ENCODE results near the gene GYS1. TPM values are rescaled to one million over a fixed set of nuclear protein-coding genes. Genes with fewer than 3 reads are reported as not detected.
"Not testable (repeated sequence)": the region's sequence is repeated elsewhere in the genome, so short reads cannot be mapped to it uniquely, and the experiment has no call there.

GYS1 gene
- total RNA-seq (33.3 TPM), polyA plus RNA-seq (39.5 TPM)

- peaks cover 3% of the 10 kb centered on the region for H3K4me1 ChIP-seq (ENCODE audit: insufficient read depth)
- H3K36me3 ChIP-seq (ENCODE audit: insufficient read depth): no peaks in the 10 kb centered on the region
- H3K4me3 ChIP-seq (ENCODE audit: low read depth, low read length): peak within 1 kb of the TSS; percentile 58
- H3K27ac ChIP-seq (ENCODE audit: low read depth): peak within 1 kb of the TSS; percentile 86
- peak; percentile 99 for DNase-seq (ENCODE audit: extremely low spot score)
- whole genome bisulfite sequencing: under 1% methylated on average over 56 of the region's 56 CpGs
Observed at GRCh38 chr19:48993175-48994034, at the start of gene GYS1, which contains the start of gene RUVBL2. Gene GYS1 (minus strand): TSS chr19:48993309. CDS start chr19:48993112, 197 bp downstream. Gene RUVBL2 (plus strand): TSS chr19:48993887. CDS start chr19:48993912, 25 bp downstream.

DNA sequence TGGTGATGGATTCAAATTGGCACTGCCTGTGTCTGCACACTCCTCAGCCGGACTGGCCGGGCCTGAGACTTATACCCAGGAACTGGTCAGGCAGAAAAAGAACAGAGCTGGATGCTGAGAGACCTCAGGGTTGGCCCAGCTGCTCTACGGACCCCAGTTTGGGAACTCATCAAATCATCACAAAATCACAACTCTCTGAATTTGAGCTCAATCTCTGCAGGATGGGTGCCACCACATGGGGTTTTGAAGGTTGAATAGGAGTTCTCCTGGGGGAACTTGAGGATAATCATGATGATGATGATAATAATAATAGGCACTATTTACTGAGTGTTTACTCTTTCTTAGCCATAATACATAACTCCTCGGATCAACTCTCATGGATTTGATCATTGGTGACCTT, 49.6 kb upstream of the GYS1 start:
- not testable (repeated sequence) for H3K27ac ChIP-seq (ENCODE audit: low read depth); H3K4me1 ChIP-seq (ENCODE audit: insufficient read depth); H3K36me3 ChIP-seq (ENCODE audit: insufficient read depth); DNase-seq (ENCODE audit: extremely low spot score); H3K4me3 ChIP-seq (ENCODE audit: low read depth, low read length)
- WGBS: 88% methylated on average over 3 of the region's 4 CpGs

DNA sequence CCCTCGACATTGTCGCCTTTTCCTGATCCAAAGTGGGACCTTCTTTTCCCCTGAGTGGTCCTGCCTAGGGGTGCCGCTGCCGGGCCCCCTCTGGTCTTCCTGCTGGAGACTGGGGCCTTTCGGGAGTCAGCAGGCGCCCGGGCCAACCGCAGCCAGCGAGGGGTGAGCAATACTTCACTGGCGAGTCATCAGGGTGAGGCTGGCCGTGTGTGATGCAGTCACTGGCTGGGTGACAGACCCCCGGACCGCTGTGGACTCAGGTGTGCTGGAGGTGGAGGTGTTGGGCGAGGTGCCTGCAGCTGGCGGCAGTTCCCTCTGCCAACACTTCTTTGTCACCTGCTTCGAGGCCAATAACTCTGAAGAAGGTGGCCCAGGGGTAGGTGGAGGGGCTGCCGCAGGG, 49.1 kb upstream of the GYS1 start:
- Histone ChIP-seq H3K4me3 (ENCODE audit: low read depth, low read length) (no peak overlapping the region), H3K27ac (ENCODE audit: low read depth) (no peak overlapping the region), H3K36me3 (ENCODE audit: insufficient read depth) (no peaks in the 10 kb centered on the region), H3K4me1 (ENCODE audit: insufficient read depth) (no peaks in the 10 kb centered on the region)
- DNase-seq (ENCODE audit: extremely low spot score): no peak
- 74% methylated on average over 17 of the region's 17 CpGs for WGBS

DNA sequence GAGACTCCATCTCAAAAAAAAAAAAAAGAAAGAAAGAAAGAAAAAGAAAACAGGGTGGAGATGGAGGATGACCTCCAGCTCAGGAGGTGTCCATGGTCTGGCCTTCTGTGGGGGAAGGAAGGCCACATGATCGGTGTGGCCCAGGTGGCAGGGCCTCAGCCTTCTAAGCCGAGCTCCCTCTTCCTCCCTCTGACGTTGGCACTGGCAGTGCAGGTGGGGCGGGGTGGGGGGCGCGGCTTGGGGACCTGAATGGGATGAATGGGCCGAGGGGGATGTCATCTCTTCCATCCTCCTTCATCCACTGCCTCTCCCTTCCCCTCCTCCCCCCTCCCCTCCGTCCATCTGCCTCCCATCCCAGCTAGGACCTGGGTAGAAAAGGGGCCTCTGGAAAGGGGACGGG, 46.6 kb upstream of the GYS1 start:
- H3K4me1 ChIP-seq (ENCODE audit: insufficient read depth); DNase-seq (ENCODE audit: extremely low spot score); H3K36me3 ChIP-seq (ENCODE audit: insufficient read depth); H3K4me3 ChIP-seq (ENCODE audit: low read depth, low read length); H3K27ac ChIP-seq (ENCODE audit: low read depth): not testable (repeated sequence)
- 67% methylated on average over 8 of the region's 9 CpGs for WGBS

DNA sequence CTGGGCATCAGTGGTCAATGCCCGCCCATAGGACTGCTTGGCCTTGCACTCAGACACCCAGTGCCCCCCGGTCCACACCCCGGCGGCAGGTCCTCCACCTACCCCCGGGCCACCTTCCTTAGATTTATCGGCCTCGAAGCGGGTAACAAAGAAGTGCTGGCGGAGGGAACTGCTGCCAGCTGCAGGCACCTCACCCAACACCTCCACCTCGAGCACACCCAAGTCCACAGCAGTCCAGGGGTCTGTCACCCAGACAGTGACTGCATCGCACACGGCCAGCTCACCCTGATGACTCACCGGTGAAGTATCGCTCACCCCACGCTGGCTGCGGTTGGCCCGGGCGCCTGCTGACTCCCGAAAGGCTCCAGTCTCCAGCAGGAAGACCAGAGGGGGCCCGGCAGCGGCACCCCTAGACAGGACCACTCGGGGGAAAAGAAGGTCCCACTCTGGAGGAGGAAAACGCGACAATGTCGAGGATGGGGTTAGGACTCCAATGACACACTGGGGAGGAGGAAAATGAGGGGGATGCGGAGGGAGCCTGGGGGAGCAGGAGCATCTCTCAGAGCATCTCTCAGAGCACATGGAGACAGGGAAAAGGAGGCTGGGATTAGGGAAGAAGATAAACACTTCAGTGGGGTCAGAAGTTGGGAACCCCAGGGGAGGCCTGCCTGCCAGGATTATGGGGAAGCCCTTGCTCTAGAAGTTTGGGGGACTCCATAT, 45.6 kb upstream of the GYS1 start:
- H3K4me3 ChIP-seq (ENCODE audit: low read depth, low read length); H3K4me1 ChIP-seq (ENCODE audit: insufficient read depth); DNase-seq (ENCODE audit: extremely low spot score); H3K27ac ChIP-seq (ENCODE audit: low read depth); H3K36me3 ChIP-seq (ENCODE audit: insufficient read depth): not testable (repeated sequence)
- WGBS: 84% methylated on average over 26 of the region's 26 CpGs

- 87% methylated on average over 8 of the region's 8 CpGs for WGBS
- not testable (repeated sequence) for H3K4me1 ChIP-seq (ENCODE audit: insufficient read depth); H3K27ac ChIP-seq (ENCODE audit: low read depth); H3K36me3 ChIP-seq (ENCODE audit: insufficient read depth); H3K4me3 ChIP-seq (ENCODE audit: low read depth, low read length); DNase-seq (ENCODE audit: extremely low spot score)
Observed at GRCh38 chr19:49038111-49038510, 45.0 kb upstream of the GYS1 start.

GRCh38 chr19:49036815-49037214, 43.7 kb upstream of the GYS1 start, which contains the start of gene CGB1:
Gene CGB1 (minus strand): TSS chr19:49036895. CDS start chr19:49036711, 184 bp downstream.
- H3K27ac ChIP-seq (ENCODE audit: low read depth); H3K36me3 ChIP-seq (ENCODE audit: insufficient read depth); DNase-seq (ENCODE audit: extremely low spot score); H3K4me1 ChIP-seq (ENCODE audit: insufficient read depth); H3K4me3 ChIP-seq (ENCODE audit: low read depth, low read length): not testable (repeated sequence)
- WGBS: 50% methylated on average over 18 of the region's 18 CpGs

- H3K4me3 ChIP-seq (ENCODE audit: low read depth, low read length); DNase-seq (ENCODE audit: extremely low spot score); H3K27ac ChIP-seq (ENCODE audit: low read depth); H3K36me3 ChIP-seq (ENCODE audit: insufficient read depth); H3K4me1 ChIP-seq (ENCODE audit: insufficient read depth): not testable (repeated sequence)
- WGBS: 32% methylated on average over 28 of the region's 28 CpGs
Observed at GRCh38 chr19:49031642-49032301, 38.7 kb upstream of the GYS1 start, which contains the start of gene CGB2. Gene CGB2 (plus strand): TSS chr19:49031890. CDS start chr19:49032096, 206 bp downstream.

DNA sequence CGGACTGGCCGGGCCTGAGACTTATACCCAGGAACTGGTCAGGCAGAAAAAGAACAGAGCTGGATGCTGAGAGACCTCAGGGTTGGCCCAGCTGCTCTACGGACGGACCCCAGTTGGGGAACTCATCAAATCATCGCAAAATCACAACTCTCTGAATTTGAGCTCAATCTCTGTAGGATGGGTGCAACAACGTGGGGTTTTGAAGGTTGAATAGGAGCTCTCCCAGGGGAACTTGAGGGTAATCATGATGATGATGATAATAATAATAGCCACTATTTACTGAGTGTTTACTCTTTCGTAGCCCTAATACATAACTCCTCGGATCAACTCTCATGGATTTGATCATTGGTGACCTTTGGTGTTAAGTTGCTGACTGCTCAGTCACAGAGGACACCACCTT, 37.2 kb upstream of the GYS1 start:
- DNase-seq (ENCODE audit: extremely low spot score); H3K27ac ChIP-seq (ENCODE audit: low read depth); H3K36me3 ChIP-seq (ENCODE audit: insufficient read depth); H3K4me1 ChIP-seq (ENCODE audit: insufficient read depth); H3K4me3 ChIP-seq (ENCODE audit: low read depth, low read length): not testable (repeated sequence)
- 91% methylated on average over 6 of the region's 8 CpGs for WGBS

DNA sequence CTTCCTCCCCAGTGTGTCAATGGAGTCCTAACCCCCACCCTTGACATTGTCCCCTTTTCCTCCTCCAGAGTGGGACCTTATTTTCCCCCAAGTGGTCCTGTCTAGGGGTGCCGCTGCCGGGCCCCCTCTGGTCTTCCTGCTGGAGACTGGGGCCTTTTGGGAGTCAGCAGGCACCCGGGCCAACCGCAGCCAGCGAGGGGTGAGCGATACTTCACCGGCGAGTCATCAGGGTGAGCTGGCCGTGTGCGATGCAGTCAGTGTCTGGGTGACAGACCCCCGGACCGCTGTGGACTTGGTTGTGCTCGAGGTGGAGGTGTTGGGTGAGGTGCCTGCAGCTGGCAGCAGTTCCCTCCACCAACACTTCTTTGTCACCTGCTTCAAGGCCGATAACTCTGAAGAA, 36.6 kb upstream of the GYS1 start:
- H3K4me1 ChIP-seq (ENCODE audit: insufficient read depth); H3K27ac ChIP-seq (ENCODE audit: low read depth); H3K4me3 ChIP-seq (ENCODE audit: low read depth, low read length); H3K36me3 ChIP-seq (ENCODE audit: insufficient read depth); DNase-seq (ENCODE audit: extremely low spot score): not testable (repeated sequence)
- WGBS: 83% methylated on average over 14 of the region's 14 CpGs

- not testable (repeated sequence) for H3K27ac ChIP-seq (ENCODE audit: low read depth); H3K4me1 ChIP-seq (ENCODE audit: insufficient read depth); DNase-seq (ENCODE audit: extremely low spot score); H3K36me3 ChIP-seq (ENCODE audit: insufficient read depth); H3K4me3 ChIP-seq (ENCODE audit: low read depth, low read length)
- 74% methylated on average over 9 of the region's 9 CpGs for WGBS
Observed at GRCh38 chr19:49028686-49029085, 35.6 kb upstream of the GYS1 start.

GRCh38 chr19:49025599-49025998, 32.5 kb upstream of the GYS1 start:
- 75% methylated on average over 23 of the region's 23 CpGs for WGBS
- not testable (repeated sequence) for H3K4me3 ChIP-seq (ENCODE audit: low read depth, low read length); H3K36me3 ChIP-seq (ENCODE audit: insufficient read depth); DNase-seq (ENCODE audit: extremely low spot score); H3K27ac ChIP-seq (ENCODE audit: low read depth); H3K4me1 ChIP-seq (ENCODE audit: insufficient read depth)

DNA sequence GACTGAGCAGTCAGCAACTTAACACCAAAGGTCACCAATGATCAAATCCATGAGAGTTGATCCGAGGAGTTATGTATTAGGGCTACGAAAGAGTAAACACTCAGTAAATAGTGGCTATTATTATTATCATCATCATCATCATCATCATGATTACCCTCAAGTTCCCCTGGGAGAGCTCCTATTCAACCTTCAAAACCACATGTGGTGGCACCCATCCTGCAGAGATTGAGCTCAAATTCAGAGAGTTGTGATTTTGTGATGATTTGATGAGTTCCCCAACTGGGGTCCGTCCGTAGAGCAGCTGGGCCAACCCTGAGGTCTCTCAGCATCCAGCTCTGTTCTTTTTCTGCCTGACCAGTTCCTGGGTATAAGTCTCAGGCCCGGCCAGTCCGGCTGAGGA, 32.0 kb upstream of the GYS1 start:
- not testable (repeated sequence) for H3K4me1 ChIP-seq (ENCODE audit: insufficient read depth); DNase-seq (ENCODE audit: extremely low spot score)

More for the DNA sequence above, 32.0 kb upstream of the GYS1 start:
- 89% methylated on average over 4 of the region's 6 CpGs for WGBS
- H3K4me3 ChIP-seq (ENCODE audit: low read depth, low read length); H3K36me3 ChIP-seq (ENCODE audit: insufficient read depth); H3K27ac ChIP-seq (ENCODE audit: low read depth): not testable (repeated sequence)
